ENCODE measurements around the gene DLGAP3.
"Not testable (repeated sequence)": the region's sequence is repeated elsewhere in the genome, so short reads cannot be mapped to it uniquely, and the experiment has no call there.

The DLGAP3 gene

GRCh38 chr1:34929497-34929852 lies at the start of gene DLGAP3:
Gene DLGAP3 (minus strand): TSS chr1:34929650. CDS start chr1:34905383, 24,267 bp downstream.
- DNase-seq = peak in 7 of 42 donors; percentile 21 to 52 (median 36)
- intact Hi-C loops (cut with DNase I) = no loop called here

GRCh38 chr1:34978921-34979320 lies 49.5 kb upstream of the DLGAP3 start:
- no peak for DNase-seq
- intact Hi-C loops (cut with DNase I) = no loop called here

DNA sequence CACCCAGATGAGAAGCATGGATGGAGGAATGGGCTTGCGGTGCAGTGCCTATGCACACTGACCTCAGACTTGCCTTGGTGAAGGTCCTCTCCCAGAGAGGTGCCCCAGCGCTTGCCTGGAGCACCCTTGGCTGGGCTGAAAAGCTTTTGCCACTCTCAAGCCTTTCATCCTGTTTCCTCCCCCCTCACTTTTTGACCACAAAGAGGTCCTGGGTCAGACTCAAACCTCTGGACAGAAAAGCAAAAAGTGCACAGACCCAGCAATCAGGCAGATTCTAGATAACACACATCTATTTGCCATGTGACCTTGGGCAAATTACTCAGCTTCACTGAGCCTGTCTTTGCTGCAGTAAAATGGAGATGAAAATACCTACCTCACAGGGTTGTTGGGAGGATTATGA lies 48.4 kb upstream of the DLGAP3 start:
- intact Hi-C loops (cut with DNase I) = no loop called here
- no peak for DNase-seq

DNA sequence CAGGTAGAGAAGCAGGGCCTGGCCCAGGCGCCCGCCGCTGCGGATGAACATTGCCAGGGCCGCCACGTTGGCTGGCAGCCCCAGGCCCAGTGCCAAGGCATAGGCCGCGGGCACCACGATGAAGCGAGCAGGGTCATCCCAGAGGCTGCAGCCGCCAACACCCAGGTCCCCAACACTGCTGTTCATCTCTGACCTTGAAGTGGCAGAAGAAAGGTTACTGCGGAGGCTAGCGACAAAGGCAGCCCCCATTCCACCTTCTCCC lies 47.7 kb upstream of the DLGAP3 start:
- intact Hi-C loops (cut with DNase I) = no loop called here
- DNase-seq = no peak

GRCh38 chr1:34976384-34977209 lies 47.1 kb upstream of the DLGAP3 start:
- intact Hi-C loops (cut with DNase I) = no loop called here
- no peak for DNase-seq

DNA sequence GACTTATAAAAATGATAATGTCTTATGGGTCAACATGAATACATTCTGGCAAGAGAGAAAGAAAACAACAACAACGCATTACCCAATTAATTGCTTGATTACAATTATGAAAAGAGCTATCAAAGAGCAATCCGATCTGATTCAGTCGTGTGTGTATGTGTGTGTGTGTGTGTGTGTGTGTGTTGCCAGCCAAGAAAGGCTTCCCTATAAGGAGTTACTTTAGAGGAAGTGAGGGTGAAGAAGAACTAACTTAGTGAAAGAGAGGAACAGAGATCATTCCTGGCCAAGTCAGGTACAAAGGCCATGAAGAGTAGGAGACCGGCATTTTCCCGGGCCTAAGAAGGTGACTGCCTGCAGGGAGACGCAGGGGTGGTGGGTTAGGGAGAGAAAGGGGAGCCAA lies 46.3 kb upstream of the DLGAP3 start:
- DNase-seq = no peak
- intact Hi-C loops (cut with DNase I) = no loop called here

GRCh38 chr1:34975338-34975737 lies 45.9 kb upstream of the DLGAP3 start:
- DNase-seq = no peak
- intact Hi-C loops (cut with DNase I) = no loop called here

- DNase-seq = no peak
- intact Hi-C loops (cut with DNase I) = no loop called here
These were observed 45.2 kb upstream of the DLGAP3 start for GRCh38 chr1:34974626-34975025.

DNA sequence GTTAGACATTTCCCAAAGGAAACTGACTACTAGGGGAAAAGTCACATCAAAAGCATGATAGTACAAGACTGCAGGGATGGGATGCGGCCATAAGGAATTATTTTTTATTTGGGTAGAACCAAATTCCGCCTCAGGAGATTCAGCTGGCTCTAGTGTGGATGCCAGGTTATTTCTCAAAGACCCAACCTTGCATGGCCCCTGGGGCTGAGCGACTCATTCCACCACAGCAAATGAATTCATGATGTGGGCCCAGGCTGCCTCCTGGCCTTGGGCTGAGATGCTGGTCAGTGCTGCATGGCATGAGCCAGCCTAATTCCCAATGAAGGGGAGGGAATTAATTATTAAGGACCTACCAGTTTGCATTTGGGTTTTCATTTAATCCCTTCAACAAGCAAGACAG lies 43.9 kb upstream of the DLGAP3 start:
- intact Hi-C loops (cut with DNase I) = no loop called here
- DNase-seq = no peak

- DNase-seq = no peak
- intact Hi-C loops (cut with DNase I) = no loop called here
These were observed 41.4 kb upstream of the DLGAP3 start for GRCh38 chr1:34970829-34971228.

GRCh38 chr1:34970220-34970735 lies 40.8 kb upstream of the DLGAP3 start:
- intact Hi-C loops (cut with DNase I) = no loop called here
- DNase-seq = no peak

DNA sequence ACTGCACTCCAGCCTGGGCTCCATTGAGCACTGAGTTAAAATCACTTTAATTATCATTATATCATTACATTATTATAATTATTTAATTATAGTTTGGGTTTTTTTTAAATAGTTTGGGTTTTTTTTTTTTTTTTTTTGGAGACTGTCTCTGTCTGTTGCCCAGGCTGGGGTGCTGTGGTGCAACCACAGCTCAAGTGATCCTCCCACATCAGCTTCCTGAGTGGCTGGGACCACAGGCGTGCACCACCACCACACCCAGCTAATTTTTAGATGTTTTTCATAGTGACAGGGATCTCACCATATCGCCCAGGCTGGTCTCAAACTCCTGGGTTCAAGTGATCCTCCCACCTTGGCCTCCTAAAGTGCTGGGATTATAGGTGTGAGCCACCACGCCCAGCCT lies 38.8 kb upstream of the DLGAP3 start:
- DNase-seq; intact Hi-C loops (cut with DNase I): not testable (repeated sequence)

DNA sequence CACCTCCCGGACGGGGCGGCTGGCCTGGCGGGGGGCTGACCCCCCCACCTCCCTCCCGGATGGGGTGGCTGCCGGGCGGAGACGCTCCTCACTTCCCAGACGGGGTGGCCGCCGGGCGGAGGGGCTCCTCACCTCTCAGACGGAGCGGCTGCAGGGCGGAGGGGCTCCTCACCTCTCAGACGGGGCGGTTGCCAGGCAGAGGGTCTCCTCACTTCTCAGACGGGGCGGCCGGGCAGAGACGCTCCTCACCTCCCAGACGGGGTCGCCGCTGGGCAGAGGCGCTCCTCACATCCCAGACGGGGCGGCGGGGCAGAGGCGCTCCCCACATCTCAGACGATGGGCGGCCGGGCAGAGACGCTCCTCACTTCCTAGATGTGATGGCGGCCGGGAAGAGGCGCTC lies 38.2 kb upstream of the DLGAP3 start:
- intact Hi-C loops (cut with DNase I); DNase-seq: not testable (repeated sequence)

DNA sequence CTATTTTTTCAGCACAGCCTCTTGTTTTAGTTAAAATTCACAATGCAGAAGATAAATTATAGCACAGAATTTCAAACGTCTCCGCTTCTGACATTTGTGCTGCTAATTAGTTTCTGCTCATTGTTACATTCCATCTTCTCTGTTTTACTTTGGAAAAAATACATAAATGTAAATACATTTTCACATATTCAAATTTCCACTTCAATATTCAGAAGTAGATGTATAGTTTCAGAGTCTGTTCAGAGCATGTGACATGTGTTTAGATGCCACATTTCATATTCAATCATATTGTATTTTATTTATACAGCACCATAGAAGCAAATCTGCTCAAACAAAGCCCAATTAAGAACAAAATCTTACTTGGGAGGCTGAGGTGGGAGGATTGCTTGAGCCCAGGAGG lies 36.1 kb upstream of the DLGAP3 start:
- intact Hi-C loops (cut with DNase I) = no loop called here
- no peak for DNase-seq

GRCh38 chr1:34950428-34950827 lies 21.0 kb upstream of the DLGAP3 start:
- no peak for DNase-seq
- intact Hi-C loops (cut with DNase I) = no loop called here

- DNase-seq; intact Hi-C loops (cut with DNase I): not testable (repeated sequence)
These were observed 19.3 kb upstream of the DLGAP3 start for GRCh38 chr1:34948739-34949138.

- DNase-seq; intact Hi-C loops (cut with DNase I): not testable (repeated sequence)
These were observed 18.3 kb upstream of the DLGAP3 start for GRCh38 chr1:34947641-34948314.

- intact Hi-C loops (cut with DNase I) = no loop called here
- DNase-seq = no peak
These were observed 16.8 kb upstream of the DLGAP3 start for GRCh38 chr1:34946211-34946610.

DNA sequence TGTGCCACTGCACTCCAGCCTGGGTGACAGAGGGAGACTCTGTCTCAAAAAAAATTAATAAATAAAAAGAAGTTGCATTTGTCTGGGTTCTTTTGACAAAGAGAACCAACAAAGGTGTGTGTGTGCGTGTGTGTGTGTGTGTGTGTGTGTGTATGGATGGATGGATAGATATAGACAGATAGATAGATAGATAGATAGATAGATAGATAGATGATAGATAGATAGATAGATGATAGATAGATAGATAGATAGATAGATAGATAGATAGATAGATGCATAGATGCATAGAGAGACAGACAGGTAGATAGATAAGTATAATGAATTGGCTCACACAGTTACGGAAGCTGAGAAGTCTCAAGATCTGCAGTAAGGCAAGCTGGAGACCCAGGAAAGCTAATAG lies 12.3 kb upstream of the DLGAP3 start:
- intact Hi-C loops (cut with DNase I); DNase-seq: not testable (repeated sequence)

GRCh38 chr1:34930702-34931071 lies 1.2 kb upstream of the DLGAP3 start:
- intact Hi-C loops (cut with DNase I) = no loop called here
- DNase-seq = no peak
